Heart left ventricle (tissue), 16 donors: ENCODE data around the gene EPHA6. TPM values are rescaled to one million over a fixed set of nuclear protein-coding genes. Genes with fewer than 3 reads are reported as not detected.
"Not testable (repeated sequence)": the region's sequence is repeated elsewhere in the genome, so short reads cannot be mapped to it uniquely, and the experiment has no call there.

Experiments used
- ATAC-seq, 4 donors: fragments of 200-7000 bp; cut with Tn5 transposase; one replicate each; pipeline ENCODE4 v1.9.1; 2020 to 2022; ENCODE audit warnings: moderate library complexity in 4 of 4, mild to moderate bottlenecking in 3 of 4, moderate number of reproducible peaks in 1 of 4
- DNase-seq, 5 donors: peaks; one replicate each; pipeline ENCODE4 v3.0.0-alpha.2; 2020
- H3K27ac ChIP-seq, 12 donors: fragments of 200-600 bp; sonication (generic) in 4 of 12; one replicate each; pipeline versions ENCODE4 v1.5.0 to v1.8.0; 2016 to 2022; ENCODE audit warnings: mild to moderate bottlenecking in 2 of 12
- H3K27me3 ChIP-seq, 9 donors: fragments of 200-600 bp; sonication (generic) in 2 of 9; one replicate each; pipeline versions ENCODE4 v1.5.1 to v1.8.0; 2016 to 2022; ENCODE audit warnings: mild to moderate bottlenecking in 3 of 9
- H3K36me3 ChIP-seq, 9 donors: fragments of 200-600 bp; sonication (generic) in 2 of 9; one replicate each; pipeline versions ENCODE4 v1.5.0 to v1.8.0; 2018 to 2022; ENCODE audit warnings: mild to moderate bottlenecking in 2 of 9
- H3K4me1 ChIP-seq, 12 donors: fragments of 200-600 bp; sonication (generic) in 4 of 12; one replicate each; pipeline versions ENCODE4 v1.5.0 to v1.8.0; 2016 to 2022; ENCODE audit warnings: mild to moderate bottlenecking in 3 of 12
- H3K4me3 ChIP-seq, 12 donors: fragments of 200-600 bp; sonication (generic) in 4 of 12; one replicate each; pipeline versions ENCODE4 v1.5.0 to v1.8.0; 2017 to 2022; ENCODE audit warnings: mild to moderate bottlenecking in 9 of 12, moderate library complexity in 4 of 12
- H3K9me3 ChIP-seq, 12 donors: fragments of 200-600 bp; sonication (generic) in 4 of 12; one replicate each; pipeline versions ENCODE4 v1.5.0 to v1.8.0; 2016 to 2022; ENCODE audit warnings: mild to moderate bottlenecking in 1 of 12
- CTCF ChIP-seq, 12 donors: fragments of 200-600 bp; sonication (generic) in 4 of 12; IDR thresholded peaks; one replicate each; pipeline versions ENCODE4 v1.5.0 to v1.8.0; 2018 to 2022; ENCODE audit warnings: antibody characterized with exemption in 12 of 12, mild to moderate bottlenecking in 5 of 12
- POLR2A ChIP-seq, 2 donors: fragments of 450-650 bp; IDR thresholded peaks; one replicate each; pipeline ENCODE4 v1.6.1; 2017; ENCODE audit warnings: antibody characterized with exemption in 2 of 2, mild to moderate bottlenecking in 2 of 2, moderate library complexity in 2 of 2
- WGBS, 4 donors: extraction: QIAGEN DNeasy Blood & Tissue Kit in 2 of 4; methylation state at CpG; one replicate each; pipeline versions ENCODE4 v1.1.5 to v1.1.7; 2013 to 2018; 5-methylcytosine and 5-hydroxymethylcytosine counted together
- intact Hi-C, 10 donors: fragments of 100-400 bp; cut with DNase I; formaldehyde crosslinking; loops; one replicate each; pipeline versions ENCODE4 v1.11.1 to v1.14.2; 2022
- polyA plus RNA-seq, 2 donors: library from polyadenylated mRNA; stranded (reverse); fragments of 200-250 nt; gene quantifications; one replicate each; pipeline ENCODE4 v1.2.3, GENCODE V29; 2013
- total RNA-seq, 9 donors: library from RNA; depleted of rRNA in 2 of 9; stranded (reverse); fragments of >200 nt in 2 of 9; fragmentation: NEBNext Ultra II Directional in 3 of 9; extraction: Animal tissue kit (Norgen Biotek cat#: 25700) in 3 of 9; gene quantifications; one replicate each; pipeline versions ENCODE4 v1.1.0 to v1.2.4, GENCODE V29; 2016 to 2023
- donor health status: ischemic (EF 13 %, LVEDD 7.1; RV severe dilation, severe dysfunction).
- donor health status: healthy with polysubstance abuse.
- donor health status: DM: no; HTN: yes; CAD: no.
- donor health status: DM: no; HTN: no; CAD: no.
- donor health status: ischemic (EF 25% LVEDD 6.9; RV normal size, moderate dysfunction).
- donor health status: ischemic (EF 25% LVEDD 5.7; RV mildly dilated, moderate dysfunction).
- donor health status: healthy.
- donor health status: DM: yes; HTN: yes; CAD: no.
- donor health status: ischemic (EF 35%, LVEDD 5.7; RV mildly dilated, moderate dysfunction).
- donor health status: nonischemic (EF 11% LVEDD 7.7; RV severe dilation, severe dysfunction).
- donor health status: DM: yes; HTN: yes; CAD: no.
- donor health status: PGD.
- donor health status: ischemic (EF 29% LVEDD 5.4; RV normal size, mild dysfunction).
- donor health status: nonischemic (EF 23%, LVEDD 6.1; RV moderate dilation, normal function).

The EPHA6 gene
- total and polyA plus RNA-seq, 11 donors, result 0.28 to 1.2 (median 0.42) TPM; not detected in 6

GRCh38 chr3:97613139-97613538 is 798.7 kb downstream of the EPHA6 start:
- H3K36me3 ChIP-seq, result no peaks in the 10 kb centered on the region
- ATAC-seq (no peak), DNase-seq (no peak)
- intact Hi-C loops, result loop anchor here in 1 of 10 donors (10.0 kb wide), 1 partner anchor 48 kb away; no protein-coding TSS in a partner anchor
- WGBS, 4 donors, result 63 to 77% (median 67%) methylated on average over 2 of the region's 2 CpGs
- peaks cover 0 to 25% (median 0%) of the 10 kb centered on the region in 12 donors for H3K9me3 ChIP-seq
- peaks cover 0 to 3% (median 0%) of the 10 kb centered on the region in 9 donors for H3K27me3 ChIP-seq
- TF ChIP-seq POLR2A (IDR thresholded peaks at IDR 0.05), result no peak
- TF ChIP-seq CTCF (IDR thresholded peaks at IDR 0.05), result no peak
- H3K4me3 ChIP-seq, result no peak overlapping the region
- H3K27ac ChIP-seq, result no peak overlapping the region
- H3K4me1 ChIP-seq, result no peaks in the 10 kb centered on the region

- DNase-seq, ATAC-seq, H3K36me3 ChIP-seq, H3K4me3 ChIP-seq, intact Hi-C loops, H3K27me3 ChIP-seq, H3K4me1 ChIP-seq, H3K27ac ChIP-seq: not testable (repeated sequence)
- 77 to 87% (median 81%) methylated on average over 1 of the region's 1 CpG for WGBS, 4 donors
- H3K9me3 ChIP-seq, result peaks cover 0 to 22% (median 0%) of the 10 kb centered on the region in 12 donors
Measured at GRCh38 chr3:97620514-97620913, 806.1 kb downstream of the EPHA6 start.

- Histone ChIP-seq H3K4me1 (no peaks in the 10 kb centered on the region), H3K27ac (no peak overlapping the region), H3K9me3 (no peaks in the 10 kb centered on the region), H3K36me3 (no peaks in the 10 kb centered on the region), H3K4me3 (no peak overlapping the region), H3K27me3 (no peaks in the 10 kb centered on the region)
- TF ChIP-seq CTCF (IDR thresholded peaks at IDR 0.05) (no peak), POLR2A (IDR thresholded peaks at IDR 0.05) (no peak)
- intact Hi-C loops, result no loop called here
- DNase-seq, result no peak
- no peak for ATAC-seq
- 85 to 92% (median 88%) methylated on average over 1 of the region's 1 CpG for WGBS, 4 donors
Measured at GRCh38 chr3:97636465-97636864, 822.1 kb downstream of the EPHA6 start.

GRCh38 chr3:97646932-97647331 is 832.5 kb downstream of the EPHA6 start:
- DNase-seq (no peak), ATAC-seq (no peak)
- Histone ChIP-seq H3K27ac (no peak overlapping the region), H3K9me3 (no peaks in the 10 kb centered on the region), H3K4me1 (no peaks in the 10 kb centered on the region), H3K36me3 (no peaks in the 10 kb centered on the region), H3K27me3 (no peaks in the 10 kb centered on the region), H3K4me3 (no peak overlapping the region)
- TF ChIP-seq CTCF (IDR thresholded peaks at IDR 0.05), result no peak
- no peak for TF ChIP-seq POLR2A (IDR thresholded peaks at IDR 0.05)
- intact Hi-C loops, result no loop called here
- WGBS, 4 donors, result 82 to 96% (median 92%) methylated on average over 1 of the region's 1 CpG

- H3K4me3 ChIP-seq, result no peak overlapping the region
- H3K9me3 ChIP-seq, result peaks cover 0 to 2% (median 0%) of the 10 kb centered on the region in 12 donors
- H3K4me1 ChIP-seq, result no peaks in the 10 kb centered on the region
- no peak overlapping the region for H3K27ac ChIP-seq
- ATAC-seq (no peak), DNase-seq (no peak)
- no peak for TF ChIP-seq POLR2A (IDR thresholded peaks at IDR 0.05)
- TF ChIP-seq CTCF (IDR thresholded peaks at IDR 0.05), result no peak
- H3K36me3 ChIP-seq, result no peaks in the 10 kb centered on the region
- WGBS, 4 donors, result 80 to 90% (median 86%) methylated on average over 1 of the region's 1 CpG
- intact Hi-C loops, result no loop called here
- no peaks in the 10 kb centered on the region for H3K27me3 ChIP-seq
Measured at GRCh38 chr3:97647441-97647982, 833.1 kb downstream of the EPHA6 start.
